ENCODE data around the gene SLC2A11. TPM values are rescaled to one million over a fixed set of nuclear protein-coding genes. Genes with fewer than 3 reads are reported as not detected.
"Not testable (repeated sequence)": the region's sequence is repeated elsewhere in the genome, so short reads cannot be mapped to it uniquely, and the experiment has no call there.

SLC2A11 gene
- total RNA-seq, 1 donor from 2014 or later = 11.4 TPM

- no peak for FAIRE-seq
These were observed 12.2 kb upstream of the SLC2A11 start for GRCh38 chr22:23845265-23846080.

DNA sequence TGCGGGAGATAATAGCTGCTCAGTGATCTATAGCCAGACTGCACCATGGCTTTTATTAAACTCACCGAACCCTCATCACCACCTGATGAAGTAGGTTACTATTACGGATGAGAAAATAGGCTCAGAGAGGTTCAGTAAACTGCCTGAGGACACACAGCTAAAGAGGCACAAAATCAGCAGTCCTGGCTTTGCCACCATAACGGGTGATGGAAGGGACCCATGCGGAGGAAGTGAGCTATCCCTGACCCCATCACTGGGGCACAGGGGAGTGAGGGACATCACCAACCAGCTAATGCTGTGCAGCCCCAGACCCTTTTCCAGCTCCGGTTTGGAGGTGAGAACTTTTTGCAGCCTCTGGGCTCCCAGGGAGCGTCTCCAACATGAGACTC lies 11.6 kb upstream of the SLC2A11 start:
- FAIRE-seq = no peak
- DNase-seq (ENCODE audit: low spot score in 2 of 2) = no peak

More at GRCh38 chr22:23845265-23846080, 12.2 kb upstream of the SLC2A11 start:
- DNase-seq (ENCODE audit: low spot score in 2 of 2) = no peak

GRCh38 chr22:23847310-23847920 lies 10.3 kb upstream of the SLC2A11 start:
- no peak for DNase-seq (ENCODE audit: low spot score in 2 of 2)
- FAIRE-seq = no peak

- DNase-seq (ENCODE audit: low spot score in 2 of 2) (no peak), FAIRE-seq (no peak)
These were observed 9.4 kb upstream of the SLC2A11 start for GRCh38 chr22:23847991-23848864.

DNA sequence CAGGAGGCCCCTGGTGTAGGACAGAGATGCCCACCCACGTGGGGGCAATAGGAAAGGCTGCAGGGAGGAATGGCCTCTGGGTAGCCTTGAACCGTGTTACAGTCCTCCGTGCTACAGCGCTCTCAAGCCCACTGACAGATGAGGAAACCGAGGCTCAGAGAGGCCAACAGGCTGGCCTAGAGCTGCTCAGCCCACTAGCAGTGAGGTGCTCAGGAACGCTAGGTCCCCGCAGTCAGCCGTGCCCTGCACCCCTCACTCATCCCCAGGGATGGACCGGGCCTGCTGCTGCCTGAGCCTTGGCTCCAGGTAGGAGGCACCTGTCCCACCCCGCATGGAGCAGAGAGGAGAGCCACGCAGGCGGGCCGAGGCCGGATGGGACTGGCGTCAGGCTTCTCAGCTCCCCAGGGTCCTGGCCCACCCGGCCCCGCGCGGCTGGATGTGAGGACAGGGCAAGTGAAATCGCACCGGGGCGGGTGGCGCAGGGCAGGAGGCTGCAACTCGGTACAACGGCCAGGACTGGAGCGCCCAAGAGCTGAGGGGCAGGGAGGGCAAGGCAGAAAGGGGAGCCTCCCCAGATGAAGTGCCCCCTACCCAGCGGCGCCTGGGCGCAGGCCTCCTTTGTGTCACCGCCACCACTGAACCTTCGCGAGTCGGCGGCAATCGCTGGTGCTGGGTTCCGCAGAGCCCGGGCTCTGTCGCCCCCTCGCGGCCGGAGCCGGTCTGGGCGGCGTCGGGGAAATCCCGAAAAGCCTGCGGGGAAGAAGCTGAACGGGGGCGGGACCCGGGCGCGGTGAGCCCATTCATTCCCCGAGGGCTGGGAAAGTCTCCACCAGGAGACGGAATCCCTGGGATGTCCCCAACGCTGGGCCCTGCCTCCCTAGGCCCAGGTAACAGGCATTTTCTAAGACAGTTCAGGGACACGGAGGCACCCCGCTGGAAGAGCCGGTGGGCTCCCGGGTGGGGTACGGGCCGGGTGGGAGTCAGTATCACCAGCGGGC lies 8.4 kb upstream of the SLC2A11 start:
- FAIRE-seq = no peak
- peak; percentile 85 to 94 for DNase-seq (ENCODE audit: low spot score in 2 of 2)

DNA sequence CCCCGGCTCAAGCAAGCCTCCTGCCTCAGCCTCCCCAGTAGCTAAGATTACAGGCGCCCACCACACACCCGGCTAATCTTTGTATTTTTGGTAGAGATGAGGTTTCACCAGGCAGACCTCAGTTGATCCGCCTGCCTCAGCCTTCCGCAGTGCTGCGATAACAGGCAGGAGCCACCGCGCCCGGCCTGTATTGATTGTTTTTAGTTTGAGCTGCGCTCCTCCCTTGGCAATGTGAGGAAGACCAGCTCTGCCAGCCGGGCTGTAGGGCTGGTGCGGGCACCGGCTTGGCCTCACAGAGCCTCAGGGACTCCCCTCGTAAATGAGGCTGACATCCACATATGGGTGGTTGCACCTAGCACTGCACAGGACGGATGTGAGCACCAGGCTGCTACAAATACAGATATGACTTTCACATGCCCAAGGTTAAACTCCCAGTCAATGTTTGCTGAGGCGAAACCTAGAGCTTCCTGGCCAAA lies 7.5 kb upstream of the SLC2A11 start:
- DNase-seq (ENCODE audit: low spot score in 2 of 2) = no peak
- no peak for FAIRE-seq

- FAIRE-seq = no peak
- no peak for DNase-seq (ENCODE audit: low spot score in 2 of 2)
These were observed 712 bp upstream of the SLC2A11 start for GRCh38 chr22:23856721-23857605.

DNA sequence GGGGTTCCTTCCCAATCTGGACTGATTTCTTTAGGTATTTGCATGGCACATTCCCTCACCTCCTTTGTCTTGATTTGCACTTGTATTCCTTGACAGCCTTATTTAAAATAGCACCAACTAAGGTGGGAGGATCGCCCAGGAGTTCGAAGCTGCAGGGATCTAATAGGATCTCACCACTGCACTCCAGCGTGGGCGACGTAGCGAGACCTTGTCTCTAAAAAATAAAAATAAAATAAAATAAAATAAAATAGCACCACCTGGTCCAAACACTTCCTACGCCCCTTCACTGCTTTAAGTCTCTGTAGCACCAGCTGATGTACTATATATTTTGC lies 775 bp downstream of the SLC2A11 start:
- no peak for FAIRE-seq
- no peak for DNase-seq (ENCODE audit: low spot score in 2 of 2)

- DNase-seq (ENCODE audit: low spot score in 2 of 2) = no peak
- FAIRE-seq = no peak
These were observed 1.5 kb downstream of the SLC2A11 start for GRCh38 chr22:23859201-23859600.

DNA sequence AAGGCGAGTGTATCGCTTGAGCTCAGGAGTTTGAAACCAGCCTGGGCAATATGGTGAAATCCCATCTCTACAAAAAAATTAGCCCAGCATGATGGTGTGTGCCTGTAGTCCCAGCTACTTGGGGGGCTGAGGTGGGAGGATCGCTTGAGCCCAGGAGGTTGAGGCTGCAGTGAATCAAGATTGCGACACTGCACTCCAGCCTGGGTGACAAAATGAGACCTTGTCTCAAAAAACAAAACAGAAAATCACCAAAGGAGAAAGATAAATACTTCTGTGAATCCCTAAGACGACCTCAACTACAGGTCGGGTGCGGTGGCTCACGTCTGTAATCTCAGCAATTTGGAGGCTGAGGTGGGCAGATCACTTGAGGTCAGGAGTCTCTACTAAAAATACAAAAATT lies 2.5 kb downstream of the SLC2A11 start:
- FAIRE-seq; DNase-seq (ENCODE audit: low spot score in 2 of 2): not testable (repeated sequence)

- FAIRE-seq (no peak), DNase-seq (ENCODE audit: low spot score in 2 of 2) (no peak)
These were observed 4.4 kb downstream of the SLC2A11 start for GRCh38 chr22:23862103-23862502.

- FAIRE-seq; DNase-seq (ENCODE audit: low spot score in 2 of 2): not testable (repeated sequence)
These were observed 7.0 kb downstream of the SLC2A11 start for GRCh38 chr22:23864499-23865154.

- no peak for DNase-seq (ENCODE audit: low spot score in 2 of 2)
- no peak for FAIRE-seq
These were observed 10.9 kb downstream of the SLC2A11 start for GRCh38 chr22:23868580-23868979.

DNA sequence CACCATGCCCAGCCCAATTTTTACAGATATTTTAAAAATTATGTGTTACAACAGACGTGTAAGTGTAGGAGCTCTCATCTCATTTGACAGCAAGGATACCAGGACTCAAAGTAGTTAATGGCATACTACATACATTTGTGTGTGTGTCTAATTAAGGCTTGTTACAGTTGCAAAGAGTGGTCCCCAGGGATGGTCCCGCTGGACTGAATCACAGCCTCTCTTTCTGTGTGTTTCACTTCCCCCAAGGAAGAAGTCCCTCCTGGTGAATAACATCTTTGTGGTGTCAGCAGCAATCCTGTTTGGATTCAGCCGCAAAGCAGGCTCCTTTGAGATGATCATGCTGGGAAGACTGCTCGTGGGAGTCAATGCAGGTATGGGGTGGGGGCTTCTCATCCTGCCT lies 17.2 kb downstream of the SLC2A11 start:
- DNase-seq (ENCODE audit: low spot score in 2 of 2) = no peak
- FAIRE-seq = no peak

DNA sequence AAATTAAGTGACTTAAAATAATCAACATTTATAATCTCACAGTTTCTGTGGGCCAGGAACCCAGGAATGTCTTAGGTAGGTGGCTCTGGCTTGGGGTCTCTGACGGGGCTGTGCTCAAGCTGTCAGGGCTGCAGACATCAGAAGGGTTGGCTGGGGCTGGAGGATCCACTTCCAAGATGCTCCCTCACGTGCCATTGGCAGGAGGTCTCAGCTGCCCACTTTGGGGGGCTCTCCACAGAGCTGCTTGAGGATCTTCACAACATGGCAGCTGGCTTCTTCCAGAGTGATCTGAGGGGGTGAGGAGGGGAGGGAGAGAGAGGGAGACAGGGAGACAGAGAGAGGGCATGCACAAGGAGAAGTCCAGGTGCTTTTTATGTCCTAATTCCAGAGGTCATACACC lies 18.1 kb downstream of the SLC2A11 start:
- DNase-seq (ENCODE audit: low spot score in 2 of 2) (no peak), FAIRE-seq (no peak)

- DNase-seq (ENCODE audit: low spot score in 2 of 2) = no peak
- FAIRE-seq = no peak
These were observed 19.9 kb downstream of the SLC2A11 start for GRCh38 chr22:23877566-23877965.

GRCh38 chr22:23878219-23878618 lies 20.5 kb downstream of the SLC2A11 start:
- DNase-seq (ENCODE audit: low spot score in 2 of 2) = no peak

GRCh38 chr22:23882370-23882769 lies 24.7 kb downstream of the SLC2A11 start:
- no peak for FAIRE-seq
- no peak for DNase-seq (ENCODE audit: low spot score in 2 of 2)

More at GRCh38 chr22:23878219-23878618, 20.5 kb downstream of the SLC2A11 start:
- FAIRE-seq = no peak
